ENCODE data around the gene MFGE8.

Gene MFGE8

DNA sequence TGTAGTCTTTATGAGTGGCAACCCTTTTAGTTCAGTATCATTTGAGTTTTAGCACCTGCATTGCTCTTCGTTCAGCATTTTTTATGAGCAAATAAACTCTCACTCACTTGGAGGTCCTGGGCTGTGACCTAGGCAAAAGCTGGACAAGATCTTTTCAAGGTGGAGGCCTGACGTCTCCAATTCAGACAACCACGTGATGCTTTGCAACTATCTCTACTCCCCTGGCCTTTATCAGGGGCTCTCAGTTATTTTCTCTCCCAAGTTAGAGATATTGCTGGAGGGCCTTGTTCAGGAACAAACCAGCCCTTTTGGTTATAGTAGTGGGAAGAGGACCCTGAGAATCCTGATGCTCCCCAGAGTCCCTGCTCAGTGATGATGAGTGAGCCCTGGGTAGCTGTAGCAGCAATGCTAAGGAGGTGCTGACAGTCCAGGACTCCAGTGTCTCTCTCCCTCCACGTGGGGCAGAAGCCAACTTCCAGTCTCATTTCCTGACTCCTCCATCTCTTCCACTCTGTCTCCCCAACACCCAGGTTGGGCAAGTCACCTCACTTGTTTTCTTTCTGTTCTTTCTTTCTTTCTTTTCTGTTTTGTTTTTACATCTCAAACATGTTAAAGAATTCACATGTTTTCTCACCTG, 48.2 kb downstream of the MFGE8 start:
- H3K27ac ChIP-seq = no peak overlapping the region
- H3K4me3 ChIP-seq (ENCODE audit: low read depth, low read length) = no peak overlapping the region
- TF ChIP-seq, protein P1, sequence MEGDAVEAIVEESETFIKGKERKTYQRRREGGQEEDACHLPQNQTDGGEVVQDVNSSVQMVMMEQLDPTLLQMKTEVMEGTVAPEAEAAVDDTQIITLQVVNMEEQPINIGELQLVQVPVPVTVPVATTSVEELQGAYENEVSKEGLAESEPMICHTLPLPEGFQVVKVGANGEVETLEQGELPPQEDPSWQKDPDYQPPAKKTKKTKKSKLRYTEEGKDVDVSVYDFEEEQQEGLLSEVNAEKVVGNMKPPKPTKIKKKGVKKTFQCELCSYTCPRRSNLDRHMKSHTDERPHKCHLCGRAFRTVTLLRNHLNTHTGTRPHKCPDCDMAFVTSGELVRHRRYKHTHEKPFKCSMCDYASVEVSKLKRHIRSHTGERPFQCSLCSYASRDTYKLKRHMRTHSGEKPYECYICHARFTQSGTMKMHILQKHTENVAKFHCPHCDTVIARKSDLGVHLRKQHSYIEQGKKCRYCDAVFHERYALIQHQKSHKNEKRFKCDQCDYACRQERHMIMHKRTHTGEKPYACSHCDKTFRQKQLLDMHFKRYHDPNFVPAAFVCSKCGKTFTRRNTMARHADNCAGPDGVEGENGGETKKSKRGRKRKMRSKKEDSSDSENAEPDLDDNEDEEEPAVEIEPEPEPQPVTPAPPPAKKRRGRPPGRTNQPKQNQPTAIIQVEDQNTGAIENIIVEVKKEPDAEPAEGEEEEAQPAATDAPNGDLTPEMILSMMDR (IDR thresholded peaks at IDR 0.05; ENCODE audit: low read depth, low read length, missing control alignments) = no peak
- peaks cover 4% of the 10 kb centered on the region for H3K27me3 ChIP-seq (replicated peaks)
- in situ Hi-C loops (cut with HindIII; ENCODE audit: low pct_ligation_motif_present, low sequenced_read_pairs) = no loop called here
- no peak for DNase-seq
- H3K36me3 ChIP-seq (replicated peaks) = no peaks in the 10 kb centered on the region

DNA sequence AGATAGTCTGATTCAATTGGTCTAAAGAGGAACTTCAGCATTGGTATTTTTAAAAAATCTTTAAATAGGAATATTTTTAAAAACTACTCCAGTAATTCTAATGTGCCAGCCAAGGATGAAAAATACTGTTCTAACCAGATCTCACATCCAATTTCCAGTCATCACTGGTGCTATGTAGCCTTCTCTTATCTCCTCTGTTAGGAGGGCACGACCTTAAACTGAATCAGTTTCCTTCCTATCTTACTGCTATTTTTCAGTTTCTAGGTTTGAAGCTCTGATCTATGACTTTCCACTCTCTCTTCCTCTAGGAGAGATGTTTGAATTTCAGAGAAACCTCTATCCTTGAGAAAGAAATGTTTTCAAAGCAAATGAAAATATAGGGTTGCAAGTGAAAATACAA, 49.8 kb downstream of the MFGE8 start:
- TF ChIP-seq, protein P1 (IDR thresholded peaks at IDR 0.05; ENCODE audit: low read depth, low read length, missing control alignments) = no peak
- Histone ChIP-seq H3K4me3 (ENCODE audit: low read depth, low read length) (no peak overlapping the region), H3K27ac (no peak overlapping the region), H3K36me3 (replicated peaks) (no peaks in the 10 kb centered on the region), H3K27me3 (replicated peaks) (no peaks in the 10 kb centered on the region)
- no peak for DNase-seq
- in situ Hi-C loops (cut with HindIII; ENCODE audit: low pct_ligation_motif_present, low sequenced_read_pairs) = no loop called here

DNA sequence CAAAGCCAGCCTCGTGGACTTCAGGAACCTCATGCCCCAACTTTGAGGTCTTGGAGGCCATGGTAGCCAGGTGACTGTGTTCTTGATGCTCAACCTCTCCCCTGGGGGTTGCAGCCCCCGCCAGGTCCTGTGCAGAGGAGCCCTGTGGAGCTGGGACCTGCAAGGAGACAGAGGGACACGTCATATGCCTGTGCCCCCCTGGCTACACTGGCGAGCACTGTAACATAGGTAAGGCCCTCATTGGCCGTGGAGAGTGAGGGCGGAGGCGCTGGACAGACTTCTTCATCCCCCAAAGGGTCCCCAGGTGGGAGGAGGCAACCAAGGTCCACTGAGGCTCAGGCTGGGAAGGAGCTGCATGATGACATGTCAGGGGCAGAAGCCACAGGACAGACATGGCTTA, 53.0 kb downstream of the MFGE8 start:
- in situ Hi-C loops (cut with HindIII; ENCODE audit: low pct_ligation_motif_present, low sequenced_read_pairs) = no loop called here

DNA sequence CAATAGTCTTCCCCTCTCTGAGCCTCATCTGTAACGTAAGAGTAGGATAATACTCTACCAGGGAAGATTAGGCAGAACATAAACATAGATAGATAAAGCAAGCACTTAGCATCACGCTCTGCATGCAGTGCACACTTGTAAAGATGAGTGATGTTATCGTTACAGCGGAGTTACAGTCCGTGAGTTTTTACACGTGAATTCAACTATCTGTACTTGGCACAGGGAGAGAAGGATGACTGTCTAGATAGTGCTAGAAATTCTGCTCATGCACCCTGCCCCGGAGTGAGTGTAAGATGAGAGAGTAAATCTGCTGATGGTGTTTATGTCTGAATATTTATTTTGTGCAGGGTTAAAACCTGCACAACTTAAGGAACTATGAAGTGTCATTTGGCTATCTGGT, 53.6 kb downstream of the MFGE8 start:
- Histone ChIP-seq H3K4me3 (ENCODE audit: low read depth, low read length) (no peak overlapping the region), H3K27ac (no peak overlapping the region), H3K27me3 (replicated peaks) (no peaks in the 10 kb centered on the region), H3K36me3 (replicated peaks) (no peaks in the 10 kb centered on the region)
- TF ChIP-seq, protein P1 (IDR thresholded peaks at IDR 0.05; ENCODE audit: low read depth, low read length, missing control alignments) = no peak
- in situ Hi-C loops (cut with HindIII; ENCODE audit: low pct_ligation_motif_present, low sequenced_read_pairs) = no loop called here
- DNase-seq = no peak

More for the DNA sequence above, 53.0 kb downstream of the MFGE8 start:
- H3K27me3 ChIP-seq (replicated peaks) = no peaks in the 10 kb centered on the region
- TF ChIP-seq, protein P1 (IDR thresholded peaks at IDR 0.05; ENCODE audit: low read depth, low read length, missing control alignments) = no peak
- no peaks in the 10 kb centered on the region for H3K36me3 ChIP-seq (replicated peaks)
- no peak overlapping the region for H3K4me3 ChIP-seq (ENCODE audit: low read depth, low read length)
- DNase-seq = no peak
- no peak overlapping the region for H3K27ac ChIP-seq

DNA sequence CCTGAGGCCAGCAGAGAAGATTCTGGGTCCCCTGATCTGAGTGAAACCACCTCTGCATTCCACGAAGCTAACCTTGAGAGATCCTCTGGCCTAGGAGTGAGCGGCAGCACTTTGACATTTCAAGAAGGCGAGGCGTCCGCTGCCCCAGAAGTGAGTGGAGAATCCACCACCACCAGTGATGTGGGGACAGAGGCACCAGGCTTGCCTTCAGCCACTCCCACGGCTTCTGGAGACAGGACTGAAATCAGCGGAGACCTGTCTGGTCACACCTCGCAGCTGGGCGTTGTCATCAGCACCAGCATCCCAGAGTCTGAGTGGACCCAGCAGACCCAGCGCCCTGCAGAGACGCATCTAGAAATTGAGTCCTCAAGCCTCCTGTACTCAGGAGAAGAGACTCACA, 54.2 kb downstream of the MFGE8 start:
- TF ChIP-seq, protein P1 (IDR thresholded peaks at IDR 0.05; ENCODE audit: low read depth, low read length, missing control alignments) = no peak
- no peak for DNase-seq
- Histone ChIP-seq H3K27me3 (replicated peaks) (no peaks in the 10 kb centered on the region), H3K36me3 (replicated peaks) (no peaks in the 10 kb centered on the region), H3K4me3 (ENCODE audit: low read depth, low read length) (no peak overlapping the region), H3K27ac (no peak overlapping the region)
- in situ Hi-C loops (cut with HindIII; ENCODE audit: low pct_ligation_motif_present, low sequenced_read_pairs) = no loop called here

DNA sequence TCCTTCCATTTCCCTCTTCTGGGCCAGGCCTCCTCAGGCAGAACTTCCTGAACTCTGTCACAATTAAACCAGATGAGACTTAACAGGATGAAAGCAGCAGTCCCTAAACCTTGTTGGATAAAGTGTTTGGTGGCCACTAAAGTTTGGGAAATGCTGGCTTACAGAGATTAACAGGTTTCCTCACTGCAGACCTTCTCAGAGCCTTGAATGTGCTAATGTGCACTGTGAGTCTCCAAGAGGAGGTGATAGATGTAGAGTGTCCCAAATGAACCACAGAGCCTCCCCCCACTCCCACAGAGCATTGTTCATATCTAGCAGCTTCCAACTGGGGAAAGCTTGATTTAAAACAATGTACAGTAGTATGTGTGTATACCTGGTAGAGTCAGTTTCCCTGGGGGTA, 60.7 kb downstream of the MFGE8 start:
- H3K4me3 ChIP-seq (ENCODE audit: low read depth, low read length) = no peak overlapping the region
- no peaks in the 10 kb centered on the region for H3K36me3 ChIP-seq (replicated peaks)
- H3K27me3 ChIP-seq (replicated peaks) = no peaks in the 10 kb centered on the region
- no peak overlapping the region for H3K27ac ChIP-seq
- in situ Hi-C loops (cut with HindIII; ENCODE audit: low pct_ligation_motif_present, low sequenced_read_pairs) = no loop called here
- no peak for DNase-seq
- TF ChIP-seq, protein P1 (IDR thresholded peaks at IDR 0.05; ENCODE audit: low read depth, low read length, missing control alignments) = no peak

Measured in brain microvascular endothelial cell (primary cell).